AG09309 (cell line): ENCODE results near the gene CENPX.

Experiments
- DNase-seq: peaks from one replicate; pipeline ENCODE4 v3.0.0-alpha.2; 2010; ENCODE audit warnings: low read depth
- H3K4me3 ChIP-seq: 2 replicates; pipeline ENCODE4 v1.5.1; 2011; ENCODE audit warnings: mild to moderate bottlenecking, low read depth, low read length, moderate library complexity; ENCODE audit not compliant: control insufficient read depth
- TF ChIP-seq, protein P1 (sequence below): IDR thresholded peaks from 2 replicates; pipeline ENCODE4 v1.5.1; 2011; ENCODE audit warnings: mild to moderate bottlenecking, low read depth, low read length, inconsistent platforms; ENCODE audit not compliant: insufficient read depth, control insufficient read depth; ENCODE audit errors: missing control alignments

Gene CENPX

GRCh38 chr17:81993729-81994592 lies 28.7 kb downstream of the CENPX start:
- no peak for DNase-seq
- TF ChIP-seq, protein P1, sequence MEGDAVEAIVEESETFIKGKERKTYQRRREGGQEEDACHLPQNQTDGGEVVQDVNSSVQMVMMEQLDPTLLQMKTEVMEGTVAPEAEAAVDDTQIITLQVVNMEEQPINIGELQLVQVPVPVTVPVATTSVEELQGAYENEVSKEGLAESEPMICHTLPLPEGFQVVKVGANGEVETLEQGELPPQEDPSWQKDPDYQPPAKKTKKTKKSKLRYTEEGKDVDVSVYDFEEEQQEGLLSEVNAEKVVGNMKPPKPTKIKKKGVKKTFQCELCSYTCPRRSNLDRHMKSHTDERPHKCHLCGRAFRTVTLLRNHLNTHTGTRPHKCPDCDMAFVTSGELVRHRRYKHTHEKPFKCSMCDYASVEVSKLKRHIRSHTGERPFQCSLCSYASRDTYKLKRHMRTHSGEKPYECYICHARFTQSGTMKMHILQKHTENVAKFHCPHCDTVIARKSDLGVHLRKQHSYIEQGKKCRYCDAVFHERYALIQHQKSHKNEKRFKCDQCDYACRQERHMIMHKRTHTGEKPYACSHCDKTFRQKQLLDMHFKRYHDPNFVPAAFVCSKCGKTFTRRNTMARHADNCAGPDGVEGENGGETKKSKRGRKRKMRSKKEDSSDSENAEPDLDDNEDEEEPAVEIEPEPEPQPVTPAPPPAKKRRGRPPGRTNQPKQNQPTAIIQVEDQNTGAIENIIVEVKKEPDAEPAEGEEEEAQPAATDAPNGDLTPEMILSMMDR = no peak
- H3K4me3 ChIP-seq = no peak overlapping the region

GRCh38 chr17:81992306-81993102 lies 30.2 kb downstream of the CENPX start:
- TF ChIP-seq, protein P1 = no peak
- DNase-seq = no peak
- no peak overlapping the region for H3K4me3 ChIP-seq

GRCh38 chr17:81991684-81992305 lies 30.9 kb downstream of the CENPX start:
- TF ChIP-seq, protein P1 = no peak
- no peak for DNase-seq
- no peak overlapping the region for H3K4me3 ChIP-seq

- H3K4me3 ChIP-seq = no peak overlapping the region
These were observed 31.6 kb downstream of the CENPX start for GRCh38 chr17:81990836-81991683.

DNA sequence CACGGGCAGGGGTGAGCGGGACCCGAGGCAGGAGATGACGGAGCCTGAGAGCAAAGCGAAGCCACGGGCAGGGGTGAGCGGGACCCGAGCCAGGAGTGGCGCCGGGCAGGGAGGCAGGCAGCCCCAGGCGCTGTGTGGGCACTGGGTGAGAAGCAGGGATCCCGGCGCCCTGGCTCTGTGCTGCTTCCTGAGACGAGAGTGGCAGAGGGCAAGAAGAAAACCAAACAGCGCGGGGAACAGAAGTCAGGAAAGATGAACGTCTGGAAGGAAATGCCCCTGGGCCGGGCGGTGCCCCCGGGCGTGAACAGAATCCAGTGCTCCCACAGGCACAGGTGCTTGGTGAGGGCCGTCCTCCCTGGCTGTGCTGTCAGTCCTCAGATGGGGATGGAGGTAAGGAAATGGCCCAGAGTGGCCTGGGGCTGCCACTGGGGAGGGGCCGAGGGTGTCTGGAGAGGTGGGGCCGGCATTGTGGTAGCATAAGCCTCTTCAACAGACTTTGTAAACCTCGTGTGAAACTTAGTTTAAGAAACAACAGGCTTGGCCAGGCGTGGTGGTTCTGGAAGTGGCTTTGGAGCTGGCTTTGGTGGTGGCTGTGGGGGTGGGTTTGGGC lies 35.4 kb downstream of the CENPX start:
- TF ChIP-seq, protein P1 = no peak
- H3K4me3 ChIP-seq = no peak overlapping the region
- DNase-seq = no peak

More at GRCh38 chr17:81990836-81991683, 31.6 kb downstream of the CENPX start:
- TF ChIP-seq, protein P1 = no peak
- no peak for DNase-seq
